ENCODE measurements around the gene CCL28. TPM values are rescaled to one million over a fixed set of nuclear protein-coding genes. Genes with fewer than 3 reads are reported as not detected.
A peak's percentile ranks its signal among the peaks of the same experiment; 100 is the strongest.

The CCL28 gene
- total and polyA plus RNA-seq, 4 experiments from 2014 or later = 5.7 to 18.2 (median 12.0) TPM

GRCh38 chr5:43358301-43358700 is 53.9 kb downstream of the CCL28 start:
- ChIA-PET CTCF (ENCODE audit: partially characterized antibody) (interaction anchor here (1.1 kb wide), 1 partner anchor 16 kb away, joined by 3 read pairs; no protein-coding TSS in a partner anchor), POLR2A (ENCODE audit: partially characterized antibody) (no interaction called here)
- Mint-ChIP-seq H3K4me3 (no peak overlapping the region), H3K9me3 (peaks cover 6 to 35% (median 23%) of the 10 kb centered on the region in 8 donors), H3K27ac (no peak overlapping the region), H3K4me1 (no peaks in the 10 kb centered on the region), H3K36me3 (peaks cover 0 to 3% of the 10 kb centered on the region in 2 donors), H3K27me3 (peaks cover 0 to 1% of the 10 kb centered on the region in 2 donors)
- Histone ChIP-seq H3K4me3 (ENCODE audit: low read length in 2 of 2) (no peak overlapping the region), H3K36me3 (ENCODE audit: insufficient read depth, low read length) (no peaks in the 10 kb centered on the region), H3K9me3 (ENCODE audit: control insufficient read depth in 1 of 2, low read length in 2 of 2) (no peaks in the 10 kb centered on the region), H3K4me1 (ENCODE audit: insufficient read depth, low read length) (no peaks in the 10 kb centered on the region), H3K27me3 (ENCODE audit: insufficient read depth, low read length) (no peaks in the 10 kb centered on the region), H3K27ac (ENCODE audit: low read depth, low read length) (no peak overlapping the region)
- DNase-seq = no peak
- intact Hi-C loops (cut with micrococcal nuclease) = no loop called here

DNA sequence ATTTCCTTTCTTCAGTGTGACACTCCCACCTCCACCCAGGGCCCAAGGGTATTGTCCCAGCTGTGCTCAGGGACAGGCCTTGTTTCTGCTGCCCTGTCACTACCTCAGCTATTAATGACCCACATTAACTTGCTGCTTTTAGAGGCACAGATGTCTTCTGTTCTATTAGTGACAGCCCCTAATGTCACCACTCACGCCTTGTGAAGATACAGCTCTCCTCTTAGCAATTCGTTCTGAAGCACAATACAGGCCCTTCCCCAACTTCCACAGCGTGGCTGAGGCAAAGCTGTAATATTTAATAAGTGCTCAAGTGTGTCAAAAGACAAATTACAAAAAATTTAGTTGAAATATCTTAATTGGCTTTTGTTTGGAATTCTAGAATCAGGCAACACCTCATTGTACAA is 54.3 kb downstream of the CCL28 start:
- ChIA-PET CTCF (ENCODE audit: partially characterized antibody) (interaction anchor here (1.1 kb wide), 1 partner anchor 17 kb away, joined by 3 read pairs; no protein-coding TSS in a partner anchor), POLR2A (ENCODE audit: partially characterized antibody) (no interaction called here)
- no peaks in the 10 kb centered on the region for H3K4me1 Mint-ChIP-seq
- no peaks in the 10 kb centered on the region for H3K27me3 ChIP-seq (ENCODE audit: insufficient read depth, low read length)
- H3K27ac ChIP-seq (ENCODE audit: low read depth, low read length) = no peak overlapping the region
- peaks cover 0 to 1% of the 10 kb centered on the region in 2 donors for H3K27me3 Mint-ChIP-seq
- H3K4me1 ChIP-seq (ENCODE audit: insufficient read depth, low read length) = no peaks in the 10 kb centered on the region
- H3K36me3 Mint-ChIP-seq = peaks cover 0 to 3% of the 10 kb centered on the region in 2 donors
- H3K4me3 Mint-ChIP-seq = no peak overlapping the region
- intact Hi-C loops (cut with micrococcal nuclease) = no loop called here
- H3K36me3 ChIP-seq (ENCODE audit: insufficient read depth, low read length) = no peaks in the 10 kb centered on the region
- no peak overlapping the region for H3K4me3 ChIP-seq (ENCODE audit: low read length in 2 of 2)
- H3K27ac Mint-ChIP-seq = no peak overlapping the region
- H3K9me3 Mint-ChIP-seq = peaks cover 6 to 35% (median 23%) of the 10 kb centered on the region in 8 donors
- no peaks in the 10 kb centered on the region for H3K9me3 ChIP-seq (ENCODE audit: control insufficient read depth in 1 of 2, low read length in 2 of 2)
- DNase-seq = no peak

GRCh38 chr5:43357067-43357466 is 55.1 kb downstream of the CCL28 start:
- Histone ChIP-seq H3K4me1 (ENCODE audit: insufficient read depth, low read length) (no peaks in the 10 kb centered on the region), H3K27me3 (ENCODE audit: insufficient read depth, low read length) (no peaks in the 10 kb centered on the region), H3K36me3 (ENCODE audit: insufficient read depth, low read length) (no peaks in the 10 kb centered on the region), H3K27ac (ENCODE audit: low read depth, low read length) (no peak overlapping the region), H3K9me3 (ENCODE audit: control insufficient read depth in 1 of 2, low read length in 2 of 2) (no peaks in the 10 kb centered on the region), H3K4me3 (ENCODE audit: low read length in 2 of 2) (no peak overlapping the region)
- intact Hi-C loops (cut with micrococcal nuclease) = no loop called here
- ChIA-PET POLR2A (ENCODE audit: partially characterized antibody) (no interaction called here), CTCF (ENCODE audit: partially characterized antibody) (no interaction called here)
- Mint-ChIP-seq H3K4me1 (no peaks in the 10 kb centered on the region), H3K36me3 (peaks cover 0 to 3% of the 10 kb centered on the region in 2 donors), H3K9me3 (peaks cover 6 to 33% (median 23%) of the 10 kb centered on the region in 8 donors), H3K4me3 (no peak overlapping the region), H3K27ac (no peak overlapping the region), H3K27me3 (peaks cover 0 to 1% of the 10 kb centered on the region in 2 donors)
- no peak for DNase-seq

- no peak for DNase-seq
- no peaks in the 10 kb centered on the region for H3K36me3 Mint-ChIP-seq
- H3K27me3 ChIP-seq (ENCODE audit: insufficient read depth, low read length) = no peaks in the 10 kb centered on the region
- H3K27ac Mint-ChIP-seq = no peak overlapping the region
- H3K4me1 Mint-ChIP-seq = no peaks in the 10 kb centered on the region
- H3K4me3 ChIP-seq (ENCODE audit: low read length in 2 of 2) = no peak overlapping the region
- H3K36me3 ChIP-seq (ENCODE audit: insufficient read depth, low read length) = no peaks in the 10 kb centered on the region
- intact Hi-C loops (cut with micrococcal nuclease) = no loop called here
- no peaks in the 10 kb centered on the region for H3K9me3 ChIP-seq (ENCODE audit: control insufficient read depth in 1 of 2, low read length in 2 of 2)
- H3K27ac ChIP-seq (ENCODE audit: low read depth, low read length) = no peak overlapping the region
- POLR2A ChIA-PET (ENCODE audit: partially characterized antibody) = no interaction called here
- peak overlapping the region in 1 of 8 donors; percentile 49 for H3K4me3 Mint-ChIP-seq
- H3K27me3 Mint-ChIP-seq = peaks cover 1 to 6% of the 10 kb centered on the region in 2 donors
- peaks cover 2 to 12% (median 9%) of the 10 kb centered on the region in 8 donors for H3K9me3 Mint-ChIP-seq
- H3K4me1 ChIP-seq (ENCODE audit: insufficient read depth, low read length) = no peaks in the 10 kb centered on the region
- CTCF ChIA-PET (ENCODE audit: partially characterized antibody) = no interaction called here
Observed at GRCh38 chr5:43354774-43355173, 57.4 kb downstream of the CCL28 start.

DNA sequence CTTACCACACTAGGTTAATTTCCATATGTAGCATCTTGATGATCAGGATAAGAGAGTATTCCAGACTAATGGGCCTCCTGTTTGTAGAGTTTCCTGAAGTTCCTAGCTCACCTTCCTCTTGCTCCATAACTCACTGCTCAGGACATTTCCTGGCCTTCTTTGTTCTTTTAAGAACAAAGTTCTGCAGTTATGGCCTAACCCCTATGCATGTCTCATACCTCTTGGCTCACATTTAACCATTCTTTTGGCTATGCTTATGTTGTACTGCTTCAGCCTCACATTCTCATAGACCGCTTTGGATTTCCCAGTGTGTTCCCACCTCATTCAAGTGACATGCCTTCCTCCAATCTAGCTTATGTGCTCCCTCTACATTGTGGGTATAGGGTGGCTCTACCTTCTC is 58.5 kb downstream of the CCL28 start:
- no peak overlapping the region for H3K27ac ChIP-seq (ENCODE audit: low read depth, low read length)
- POLR2A ChIA-PET (ENCODE audit: partially characterized antibody) = no interaction called here
- CTCF ChIA-PET (ENCODE audit: partially characterized antibody) = no interaction called here
- no peak for DNase-seq
- Mint-ChIP-seq H3K4me1 (no peaks in the 10 kb centered on the region), H3K4me3 (no peak overlapping the region), H3K36me3 (no peaks in the 10 kb centered on the region), H3K9me3 (peaks cover 0 to 3% (median 0%) of the 10 kb centered on the region in 8 donors), H3K27ac (no peak overlapping the region), H3K27me3 (peaks cover 1 to 6% of the 10 kb centered on the region in 2 donors)
- H3K36me3 ChIP-seq (ENCODE audit: insufficient read depth, low read length) = no peaks in the 10 kb centered on the region
- H3K4me1 ChIP-seq (ENCODE audit: insufficient read depth, low read length) = no peaks in the 10 kb centered on the region
- intact Hi-C loops (cut with micrococcal nuclease) = no loop called here
- H3K9me3 ChIP-seq (ENCODE audit: control insufficient read depth in 1 of 2, low read length in 2 of 2) = no peaks in the 10 kb centered on the region
- H3K27me3 ChIP-seq (ENCODE audit: insufficient read depth, low read length) = no peaks in the 10 kb centered on the region
- H3K4me3 ChIP-seq (ENCODE audit: low read length in 2 of 2) = no peak overlapping the region

DNA sequence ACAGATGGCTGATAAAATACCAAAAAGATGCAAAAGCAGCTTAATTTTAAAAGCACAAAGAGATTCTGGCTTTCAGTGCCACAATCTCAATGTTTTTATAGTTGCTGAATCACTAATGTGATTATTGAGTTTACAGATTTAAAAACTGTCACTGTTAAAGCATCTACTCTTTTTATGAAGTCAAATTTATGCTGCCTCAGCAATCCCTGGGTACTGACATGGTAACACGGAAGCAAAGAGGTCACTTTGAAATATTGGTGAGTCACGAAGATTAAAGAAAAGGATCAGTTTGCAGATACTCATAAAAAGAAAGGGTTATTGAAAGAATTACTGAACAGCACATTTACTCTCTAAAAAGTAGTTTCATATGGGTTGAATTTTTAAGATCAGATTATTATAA is 59.3 kb downstream of the CCL28 start:
- DNase-seq = no peak
- no peaks in the 10 kb centered on the region for H3K36me3 ChIP-seq (ENCODE audit: insufficient read depth, low read length)
- intact Hi-C loops (cut with micrococcal nuclease) = no loop called here
- Mint-ChIP-seq H3K9me3 (peaks cover 0 to 3% (median 0%) of the 10 kb centered on the region in 8 donors), H3K27ac (no peak overlapping the region), H3K4me1 (no peaks in the 10 kb centered on the region), H3K4me3 (no peak overlapping the region), H3K36me3 (no peaks in the 10 kb centered on the region), H3K27me3 (peaks cover 1 to 9% of the 10 kb centered on the region in 2 donors)
- no peaks in the 10 kb centered on the region for H3K9me3 ChIP-seq (ENCODE audit: control insufficient read depth in 1 of 2, low read length in 2 of 2)
- no peak overlapping the region for H3K4me3 ChIP-seq (ENCODE audit: low read length in 2 of 2)
- no peak overlapping the region for H3K27ac ChIP-seq (ENCODE audit: low read depth, low read length)
- no peaks in the 10 kb centered on the region for H3K27me3 ChIP-seq (ENCODE audit: insufficient read depth, low read length)
- H3K4me1 ChIP-seq (ENCODE audit: insufficient read depth, low read length) = no peaks in the 10 kb centered on the region
- CTCF ChIA-PET (ENCODE audit: partially characterized antibody) = no interaction called here
- POLR2A ChIA-PET (ENCODE audit: partially characterized antibody) = no interaction called here

DNA sequence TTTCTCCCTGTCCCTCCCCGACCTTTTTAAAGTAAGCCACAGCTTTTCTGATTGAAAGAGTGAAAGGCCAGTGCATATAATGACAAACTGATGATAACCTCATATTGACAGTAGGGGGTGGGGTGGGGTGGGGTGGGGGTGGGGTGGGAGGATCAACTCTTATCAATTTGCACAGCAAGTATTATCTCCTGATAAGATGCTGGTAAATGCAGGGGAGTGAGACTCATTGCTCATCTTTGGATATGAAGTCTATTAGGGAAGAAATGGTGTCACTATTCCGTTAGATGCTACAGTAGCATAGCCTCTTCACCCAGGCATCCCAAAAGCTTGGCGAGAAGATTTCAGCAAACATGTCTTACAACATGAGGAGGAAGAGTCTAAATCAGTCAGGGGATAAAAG is 60.1 kb downstream of the CCL28 start:
- CTCF ChIA-PET (ENCODE audit: partially characterized antibody) = no interaction called here
- H3K4me3 Mint-ChIP-seq = no peak overlapping the region
- Histone ChIP-seq H3K36me3 (ENCODE audit: insufficient read depth, low read length) (no peaks in the 10 kb centered on the region), H3K9me3 (ENCODE audit: control insufficient read depth in 1 of 2, low read length in 2 of 2) (no peaks in the 10 kb centered on the region), H3K4me1 (ENCODE audit: insufficient read depth, low read length) (no peaks in the 10 kb centered on the region), H3K27me3 (ENCODE audit: insufficient read depth, low read length) (no peaks in the 10 kb centered on the region), H3K27ac (ENCODE audit: low read depth, low read length) (no peak overlapping the region), H3K4me3 (ENCODE audit: low read length in 2 of 2) (no peak overlapping the region)
- no peak for DNase-seq
- no peaks in the 10 kb centered on the region for H3K36me3 Mint-ChIP-seq
- H3K4me1 Mint-ChIP-seq = no peaks in the 10 kb centered on the region
- peaks cover 0 to 2% (median 0%) of the 10 kb centered on the region in 8 donors for H3K9me3 Mint-ChIP-seq
- POLR2A ChIA-PET (ENCODE audit: partially characterized antibody) = no interaction called here
- peaks cover 1 to 9% of the 10 kb centered on the region in 2 donors for H3K27me3 Mint-ChIP-seq
- no peak overlapping the region for H3K27ac Mint-ChIP-seq
- intact Hi-C loops (cut with micrococcal nuclease) = no loop called here

- H3K9me3 Mint-ChIP-seq = peaks cover 0 to 15% (median 2%) of the 10 kb centered on the region in 8 donors
- ChIA-PET CTCF (ENCODE audit: partially characterized antibody) (no interaction called here), POLR2A (ENCODE audit: partially characterized antibody) (no interaction called here)
- no peaks in the 10 kb centered on the region for H3K27me3 ChIP-seq (ENCODE audit: insufficient read depth, low read length)
- no peak overlapping the region for H3K27ac ChIP-seq (ENCODE audit: low read depth, low read length)
- H3K36me3 Mint-ChIP-seq = no peaks in the 10 kb centered on the region
- H3K4me3 ChIP-seq (ENCODE audit: low read length in 2 of 2) = no peak overlapping the region
- H3K4me1 Mint-ChIP-seq = no peaks in the 10 kb centered on the region
- H3K27ac Mint-ChIP-seq = no peak overlapping the region
- intact Hi-C loops (cut with micrococcal nuclease) = no loop called here
- no peaks in the 10 kb centered on the region for H3K9me3 ChIP-seq (ENCODE audit: control insufficient read depth in 1 of 2, low read length in 2 of 2)
- H3K4me3 Mint-ChIP-seq = no peak overlapping the region
- peaks cover 0 to 9% of the 10 kb centered on the region in 2 donors for H3K27me3 Mint-ChIP-seq
- no peak for DNase-seq
- no peaks in the 10 kb centered on the region for H3K36me3 ChIP-seq (ENCODE audit: insufficient read depth, low read length)
- no peaks in the 10 kb centered on the region for H3K4me1 ChIP-seq (ENCODE audit: insufficient read depth, low read length)
Observed at GRCh38 chr5:43348861-43349363, 63.3 kb downstream of the CCL28 start.

Data from CD4-positive, alpha-beta memory T cell (primary cell).